ENCODE results near the gene WDR27.

GRCh38 chr6:169738976-169739529, 37.2 kb upstream of the WDR27 start:
- no peak for TF ChIP-seq POU6F1 (CRISPR knock-in tag; IDR thresholded peaks at IDR 0.05; ENCODE audit: borderline replicate concordance, low read depth)
- no peak for TF ChIP-seq ZNF8 (CRISPR knock-in tag; IDR thresholded peaks at IDR 0.05)
- no peak for TF ChIP-seq ARNTL (CRISPR knock-in tag; IDR thresholded peaks at IDR 0.05; ENCODE audit: borderline replicate concordance, low read depth)
- no peak for TF ChIP-seq ZC3H10 (CRISPR knock-in tag; IDR thresholded peaks at IDR 0.05)
- no peak for TF ChIP-seq CREB5 (CRISPR knock-in tag; IDR thresholded peaks at IDR 0.05; ENCODE audit: low read depth)
